GM12878 (cell line): ENCODE measurements around the gene ZNF408.

Experiments used
- PAX8 ChIP-seq: fragments of 450-650 bp; IDR thresholded peaks from 2 replicates; pipeline ENCODE4 v1.6.1; 2017; ENCODE audit warnings: mild to moderate bottlenecking, moderate library complexity
- TAF1 ChIP-seq: IDR thresholded peaks from 2 replicates; pipeline ENCODE4 v1.6.1; 2011; ENCODE audit warnings: mild to moderate bottlenecking, low read depth, low read length, borderline replicate concordance
- TF ChIP-seq, protein P1 (sequence below): IDR thresholded peaks from 2 replicates; pipeline ENCODE4 v1.6.1; 2012; ENCODE audit warnings: low read depth, low read length, improper control_type of control experiment

- TF ChIP-seq, protein P1, sequence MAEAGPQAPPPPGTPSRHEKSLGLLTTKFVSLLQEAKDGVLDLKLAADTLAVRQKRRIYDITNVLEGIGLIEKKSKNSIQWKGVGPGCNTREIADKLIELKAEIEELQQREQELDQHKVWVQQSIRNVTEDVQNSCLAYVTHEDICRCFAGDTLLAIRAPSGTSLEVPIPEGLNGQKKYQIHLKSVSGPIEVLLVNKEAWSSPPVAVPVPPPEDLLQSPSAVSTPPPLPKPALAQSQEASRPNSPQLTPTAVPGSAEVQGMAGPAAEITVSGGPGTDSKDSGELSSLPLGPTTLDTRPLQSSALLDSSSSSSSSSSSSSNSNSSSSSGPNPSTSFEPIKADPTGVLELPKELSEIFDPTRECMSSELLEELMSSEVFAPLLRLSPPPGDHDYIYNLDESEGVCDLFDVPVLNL: no peak
- TF ChIP-seq PAX8 (no peak), TAF1 (no peak)
Measured at GRCh38 chr11:46710821-46711269, 10.0 kb downstream of the ZNF408 start.
